Ishikawa (cell line): ENCODE measurements around the gene NEURL4.
A peak's percentile ranks its signal among the peaks of the same experiment; 100 is the strongest.

Experiments
- CEBPB ChIP-seq: IDR thresholded peaks from 2 replicates; pipeline ENCODE4 v1.6.1; 2012
- CREB1 ChIP-seq: IDR thresholded peaks from 2 replicates; pipeline ENCODE4 v1.6.1; 2012; ENCODE audit warnings: low read depth
- EGR1 ChIP-seq: IDR thresholded peaks from 2 replicates; pipeline ENCODE4 v1.6.1; 2012
- EP300 ChIP-seq: IDR thresholded peaks from 2 replicates; pipeline ENCODE4 v1.6.1; 2012; ENCODE audit warnings: borderline replicate concordance
- FOXM1 ChIP-seq: IDR thresholded peaks from 2 replicates; pipeline ENCODE4 v1.6.1; 2012; ENCODE audit warnings: low read depth, borderline replicate concordance
- NFIC ChIP-seq: IDR thresholded peaks from 2 replicates; pipeline ENCODE4 v1.6.1; 2012
- RAD21 ChIP-seq: IDR thresholded peaks from 2 replicates; pipeline ENCODE4 v1.6.1; 2012; ENCODE audit warnings: low read depth
- TAF1 ChIP-seq: IDR thresholded peaks from 2 replicates; pipeline ENCODE4 v1.6.1; 2012; ENCODE audit warnings: low read depth, mild to moderate bottlenecking
- TCF12 ChIP-seq: IDR thresholded peaks from 2 replicates; pipeline ENCODE4 v1.6.1; 2012; ENCODE audit warnings: low read depth
- TEAD4 ChIP-seq: IDR thresholded peaks from 2 replicates; pipeline ENCODE4 v1.6.1; 2012
- YY1 ChIP-seq: IDR thresholded peaks from 2 replicates; pipeline ENCODE4 v1.6.1; 2012; ENCODE audit warnings: low read depth
- ZBTB7A ChIP-seq: IDR thresholded peaks from 2 replicates; pipeline ENCODE4 v1.6.1; 2012; ENCODE audit warnings: low read depth
- TF ChIP-seq, protein P1 (sequence below): IDR thresholded peaks from 2 replicates; pipeline ENCODE4 v1.6.1; 2012; ENCODE audit warnings: low read depth, mild to moderate bottlenecking
- TF ChIP-seq, protein P2 (sequence below): IDR thresholded peaks from 2 replicates; pipeline ENCODE4 v1.6.1; 2012
- TF ChIP-seq, protein P3 (sequence below): IDR thresholded peaks from 2 replicates; pipeline ENCODE4 v1.6.1; 2012

The NEURL4 gene

DNA sequence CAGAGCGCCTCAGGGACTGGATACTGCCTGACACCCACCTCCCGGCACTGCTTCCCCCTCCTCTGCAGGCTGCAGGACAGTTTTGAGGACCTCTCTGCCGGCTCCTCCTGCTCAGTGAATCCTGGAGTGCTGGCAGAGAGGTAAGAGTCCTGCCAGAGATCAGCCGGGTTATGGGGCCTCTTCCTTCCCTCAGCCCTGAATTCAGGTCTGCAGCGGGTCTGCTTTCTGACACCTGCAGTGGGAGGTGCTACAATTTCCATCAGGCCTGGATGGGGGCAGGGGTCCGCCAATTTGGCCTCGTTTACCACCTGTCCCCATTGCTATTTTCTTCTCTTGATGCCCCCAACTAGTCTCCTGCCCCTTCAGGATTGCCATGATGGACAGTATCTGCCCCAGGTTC is 3.0 kb upstream of the NEURL4 start:
- TF ChIP-seq TAF1 (no peak), EGR1 (no peak), CREB1 (no peak), FOXM1 (no peak), CEBPB (no peak), YY1 (no peak)
- TF ChIP-seq, protein P1, sequence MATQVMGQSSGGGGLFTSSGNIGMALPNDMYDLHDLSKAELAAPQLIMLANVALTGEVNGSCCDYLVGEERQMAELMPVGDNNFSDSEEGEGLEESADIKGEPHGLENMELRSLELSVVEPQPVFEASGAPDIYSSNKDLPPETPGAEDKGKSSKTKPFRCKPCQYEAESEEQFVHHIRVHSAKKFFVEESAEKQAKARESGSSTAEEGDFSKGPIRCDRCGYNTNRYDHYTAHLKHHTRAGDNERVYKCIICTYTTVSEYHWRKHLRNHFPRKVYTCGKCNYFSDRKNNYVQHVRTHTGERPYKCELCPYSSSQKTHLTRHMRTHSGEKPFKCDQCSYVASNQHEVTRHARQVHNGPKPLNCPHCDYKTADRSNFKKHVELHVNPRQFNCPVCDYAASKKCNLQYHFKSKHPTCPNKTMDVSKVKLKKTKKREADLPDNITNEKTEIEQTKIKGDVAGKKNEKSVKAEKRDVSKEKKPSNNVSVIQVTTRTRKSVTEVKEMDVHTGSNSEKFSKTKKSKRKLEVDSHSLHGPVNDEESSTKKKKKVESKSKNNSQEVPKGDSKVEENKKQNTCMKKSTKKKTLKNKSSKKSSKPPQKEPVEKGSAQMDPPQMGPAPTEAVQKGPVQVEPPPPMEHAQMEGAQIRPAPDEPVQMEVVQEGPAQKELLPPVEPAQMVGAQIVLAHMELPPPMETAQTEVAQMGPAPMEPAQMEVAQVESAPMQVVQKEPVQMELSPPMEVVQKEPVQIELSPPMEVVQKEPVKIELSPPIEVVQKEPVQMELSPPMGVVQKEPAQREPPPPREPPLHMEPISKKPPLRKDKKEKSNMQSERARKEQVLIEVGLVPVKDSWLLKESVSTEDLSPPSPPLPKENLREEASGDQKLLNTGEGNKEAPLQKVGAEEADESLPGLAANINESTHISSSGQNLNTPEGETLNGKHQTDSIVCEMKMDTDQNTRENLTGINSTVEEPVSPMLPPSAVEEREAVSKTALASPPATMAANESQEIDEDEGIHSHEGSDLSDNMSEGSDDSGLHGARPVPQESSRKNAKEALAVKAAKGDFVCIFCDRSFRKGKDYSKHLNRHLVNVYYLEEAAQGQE: no peak

DNA sequence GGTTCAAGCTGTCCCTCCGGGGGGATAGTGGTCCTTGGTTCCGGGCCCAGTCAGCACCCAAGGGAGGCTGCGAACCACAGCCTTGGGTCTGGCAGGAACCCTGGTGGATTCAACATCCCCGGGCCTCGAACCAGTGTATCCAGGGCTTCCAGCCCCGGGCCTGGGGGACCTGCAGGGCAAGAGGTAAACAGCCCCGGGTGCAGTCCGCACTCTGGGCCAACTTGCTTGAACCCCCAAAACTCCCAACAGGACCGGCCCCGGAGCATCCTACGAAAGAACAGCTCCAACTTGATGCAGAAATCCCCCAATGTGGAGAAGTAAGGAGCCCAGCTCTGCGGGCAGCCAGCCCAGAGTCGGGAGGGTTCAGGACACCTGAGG is 1.5 kb upstream of the NEURL4 start:
- TF ChIP-seq, protein P2, sequence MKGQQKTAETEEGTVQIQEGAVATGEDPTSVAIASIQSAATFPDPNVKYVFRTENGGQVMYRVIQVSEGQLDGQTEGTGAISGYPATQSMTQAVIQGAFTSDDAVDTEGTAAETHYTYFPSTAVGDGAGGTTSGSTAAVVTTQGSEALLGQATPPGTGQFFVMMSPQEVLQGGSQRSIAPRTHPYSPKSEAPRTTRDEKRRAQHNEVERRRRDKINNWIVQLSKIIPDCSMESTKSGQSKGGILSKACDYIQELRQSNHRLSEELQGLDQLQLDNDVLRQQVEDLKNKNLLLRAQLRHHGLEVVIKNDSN: no peak
- TF ChIP-seq, protein P1: no peak
- TF ChIP-seq EGR1 (no peak), TAF1 (no peak), NFIC (no peak), TCF12 (no peak), FOXM1 (no peak), CREB1 (no peak)
- TF ChIP-seq, protein P3, sequence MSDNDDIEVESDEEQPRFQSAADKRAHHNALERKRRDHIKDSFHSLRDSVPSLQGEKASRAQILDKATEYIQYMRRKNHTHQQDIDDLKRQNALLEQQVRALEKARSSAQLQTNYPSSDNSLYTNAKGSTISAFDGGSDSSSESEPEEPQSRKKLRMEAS: no peak

DNA sequence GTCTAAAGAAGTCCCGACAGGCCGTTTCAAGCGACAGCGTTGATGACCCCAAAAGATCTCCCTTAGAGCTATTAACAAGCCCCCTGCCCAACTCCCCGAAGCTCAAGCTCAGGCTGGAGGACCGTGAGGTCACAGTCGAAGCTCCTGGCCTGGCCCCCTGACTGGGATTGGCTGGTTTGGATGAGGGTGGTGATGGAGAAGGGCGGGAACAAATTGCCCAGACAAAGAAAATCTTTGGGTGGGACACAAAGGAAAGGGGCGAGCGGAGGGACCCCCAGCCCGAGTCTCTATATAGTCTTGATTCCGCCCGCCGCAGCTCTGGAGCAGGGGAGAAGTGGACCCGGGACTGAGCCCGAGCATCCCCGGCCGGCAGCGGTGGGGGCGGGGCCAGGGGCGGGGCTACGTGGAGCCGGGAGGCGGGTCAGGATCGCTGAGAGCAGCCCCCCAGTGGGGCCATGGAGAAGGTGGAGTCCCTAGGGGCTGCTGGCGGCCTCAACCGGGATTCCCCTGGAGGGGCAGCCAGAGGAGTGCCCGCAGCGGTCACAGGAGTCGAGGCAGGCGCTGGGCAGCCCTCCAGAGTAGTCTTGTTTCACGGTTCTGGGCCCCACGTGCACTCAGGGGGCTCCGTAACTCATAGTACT is 982 bp upstream of the NEURL4 start:
- TF ChIP-seq CREB1: 0 out of 2 replicates have a peak, but pooled peaks have one; percentile 28
- TF ChIP-seq ZBTB7A: no peak; the same call in 1 of the 2 replicates

DNA sequence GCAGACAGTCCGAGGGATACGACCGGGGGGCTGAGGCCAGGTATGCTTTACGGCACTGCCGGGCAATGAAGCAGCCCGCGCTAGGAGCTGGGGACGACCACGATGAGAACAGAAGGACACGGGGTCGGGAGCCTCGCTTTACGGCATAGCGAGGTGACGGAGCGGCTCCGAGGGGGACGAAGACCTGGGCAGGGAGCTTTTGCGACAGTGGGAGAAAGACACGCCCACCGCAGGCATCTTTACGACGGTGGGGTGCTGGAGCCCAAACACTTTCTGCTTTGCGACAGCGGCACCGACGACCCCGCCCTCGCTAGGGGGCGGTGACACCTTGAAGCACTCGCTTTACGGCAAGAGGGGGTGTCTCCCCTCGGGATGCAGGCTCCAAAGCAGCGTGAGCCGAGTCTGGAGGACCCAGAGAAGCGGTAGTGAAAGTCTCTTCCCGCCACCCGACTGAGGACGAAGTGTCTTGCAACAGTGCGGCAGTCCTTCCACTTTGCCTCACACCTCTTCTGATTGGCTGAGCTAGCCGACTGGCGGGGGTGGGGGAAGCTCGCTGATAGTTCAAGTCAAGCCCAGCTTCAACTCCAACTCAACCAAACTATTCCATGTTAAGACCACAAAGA is 350 bp upstream of the NEURL4 start:
- TF ChIP-seq TAF1 (peak; percentile 5; the same call in 1 of the 2 replicates), YY1 (no peak), FOXM1 (no peak), ZBTB7A (no peak; the same call in 1 of the 2 replicates), RAD21 (no peak), EP300 (peak; percentile 49), TEAD4 (no peak), CEBPB (no peak), CREB1 (peak; percentile 59), NFIC (no peak), TCF12 (0 out of 2 replicates have a peak, but pooled peaks have one; percentile 10), EGR1 (0 out of 2 replicates have a peak, but pooled peaks have one; percentile 19)
- TF ChIP-seq, protein P2: no peak; the same call in 1 of the 2 replicates
- TF ChIP-seq, protein P1: no peak
- TF ChIP-seq, protein P3: peak; percentile 44
